GM21423 (cell line): ENCODE data around the gene SCCPDH.
"Not testable (repeated sequence)": the region's sequence is repeated elsewhere in the genome, so short reads cannot be mapped to it uniquely, and the experiment has no call there.

ENCODE experiments used
- ATAC-seq: cut with Tn5 transposase; IDR thresholded peaks from one replicate; pipeline ENCODE4 v1.9.1; 2021; ENCODE audit warnings: mild to moderate bottlenecking, moderate library complexity; ENCODE audit not compliant: unreplicated experiment

The SCCPDH gene

DNA sequence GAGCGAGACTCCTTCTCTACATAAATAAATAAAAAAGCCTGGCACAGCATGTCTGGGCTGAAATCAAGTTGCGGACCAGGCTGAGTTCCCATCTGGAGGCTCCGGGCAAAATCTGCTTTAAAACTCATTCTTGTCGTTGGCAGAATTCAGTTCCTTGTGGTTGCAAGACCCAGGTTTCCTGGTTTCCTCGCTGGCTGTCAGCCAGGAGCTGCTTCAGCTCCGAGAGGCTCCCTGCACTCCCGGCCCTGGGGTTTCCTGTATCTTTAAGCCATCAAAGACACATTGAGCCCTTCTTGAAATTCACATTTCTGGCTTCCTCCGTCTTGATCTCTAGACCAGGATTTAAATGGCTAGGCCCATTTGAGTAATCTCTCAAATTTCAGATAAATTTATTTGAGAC is 20.6 kb upstream of the SCCPDH start:
- no peak for ATAC-seq

DNA sequence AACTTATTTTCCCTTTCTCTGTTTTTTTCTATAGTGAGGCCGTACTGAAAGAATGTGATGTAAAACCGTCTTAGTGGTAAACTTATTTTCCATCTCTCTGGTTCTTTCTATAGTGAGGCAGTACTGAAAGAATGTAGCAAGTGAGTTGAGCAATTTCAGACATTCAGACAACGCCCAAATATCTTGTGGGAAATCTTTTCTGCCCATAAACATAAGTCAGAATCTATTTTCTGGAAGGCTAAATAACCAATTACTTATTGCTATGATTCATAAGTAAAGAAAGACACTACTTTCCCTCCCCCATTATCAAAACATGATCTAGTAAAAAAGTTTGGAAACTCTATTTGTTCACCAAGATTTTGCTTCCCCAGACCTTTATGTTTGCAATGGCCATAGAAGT is 18.8 kb upstream of the SCCPDH start:
- ATAC-seq = no peak

DNA sequence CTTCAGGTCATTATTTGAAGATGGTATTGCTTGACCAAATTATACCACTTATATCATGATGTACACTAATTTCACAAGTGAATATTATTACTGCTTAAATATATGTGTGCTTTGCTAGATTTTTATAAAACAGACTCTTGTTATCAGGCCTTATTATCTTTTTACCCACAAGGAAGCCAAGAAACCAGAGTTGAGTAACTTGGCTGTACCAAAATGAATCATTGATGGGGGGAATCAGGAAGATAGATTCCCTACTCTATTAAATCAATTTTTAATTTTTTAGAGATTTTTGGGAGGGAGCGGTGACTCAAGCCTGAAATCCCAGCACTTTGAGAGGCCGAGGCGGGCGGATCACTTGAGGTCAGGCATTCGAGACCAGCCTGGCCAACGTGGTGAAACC is 16.0 kb upstream of the SCCPDH start:
- no peak for ATAC-seq

DNA sequence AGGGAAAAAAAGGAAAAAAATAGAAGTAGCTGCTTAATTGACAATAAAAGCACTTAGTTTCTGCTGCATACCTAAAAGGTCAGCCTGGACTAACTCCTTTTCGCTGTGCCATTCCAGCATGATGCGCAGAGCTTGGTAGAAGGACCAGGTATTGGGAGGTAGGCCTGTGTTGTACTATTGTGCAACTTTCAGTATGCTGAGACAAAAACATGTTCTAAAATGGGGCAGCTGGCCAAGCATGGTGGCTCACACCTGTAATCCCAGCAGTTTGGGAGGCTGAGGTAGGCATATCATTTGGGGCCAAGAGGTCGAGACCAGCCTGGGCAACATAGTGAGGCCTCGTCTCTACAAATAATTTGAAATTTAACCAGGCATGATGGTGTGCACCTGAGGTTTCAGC is 15.0 kb upstream of the SCCPDH start:
- ATAC-seq = no peak

DNA sequence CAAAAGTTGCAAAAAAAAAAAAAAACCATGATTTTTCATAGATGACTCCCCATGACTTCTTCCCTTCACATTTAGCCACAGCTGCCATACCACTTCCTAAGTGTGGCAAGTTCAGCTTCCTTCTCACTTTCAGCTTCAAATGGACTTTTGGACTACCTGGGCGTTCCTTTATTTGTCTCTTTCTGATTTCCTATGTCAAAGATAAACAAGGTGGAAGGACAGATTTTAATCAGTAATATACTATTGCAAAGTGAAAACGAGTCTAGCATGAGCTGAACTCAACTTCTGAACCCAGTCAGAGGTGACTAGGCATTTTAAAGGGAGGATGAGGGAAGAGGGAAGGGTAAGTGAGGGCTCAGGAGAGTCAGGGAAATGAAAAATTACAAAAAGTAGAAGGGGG is 14.4 kb upstream of the SCCPDH start:
- no peak for ATAC-seq

DNA sequence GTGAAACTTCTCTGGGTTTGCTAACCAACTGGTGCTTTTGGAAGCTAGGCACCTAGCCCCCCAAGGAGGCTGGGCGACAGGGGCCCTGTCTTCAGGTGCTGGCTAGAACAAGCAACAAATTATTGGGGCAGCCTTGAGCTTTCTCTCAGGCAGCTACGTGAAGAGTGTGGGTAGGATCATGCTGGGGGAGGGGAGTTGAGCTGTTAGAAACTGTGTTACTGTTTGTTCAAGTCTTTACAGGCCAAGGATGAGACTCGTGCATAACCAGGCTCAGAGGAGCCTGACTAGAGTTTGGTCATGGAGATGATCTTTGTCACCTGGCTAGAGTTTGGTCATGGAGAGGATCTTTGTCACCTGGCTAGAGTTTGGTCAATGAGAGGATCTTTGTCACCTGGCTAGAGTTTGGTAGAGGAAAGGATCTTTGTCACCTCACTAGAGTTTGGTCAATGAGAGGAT is 12.6 kb upstream of the SCCPDH start:
- ATAC-seq = no peak

DNA sequence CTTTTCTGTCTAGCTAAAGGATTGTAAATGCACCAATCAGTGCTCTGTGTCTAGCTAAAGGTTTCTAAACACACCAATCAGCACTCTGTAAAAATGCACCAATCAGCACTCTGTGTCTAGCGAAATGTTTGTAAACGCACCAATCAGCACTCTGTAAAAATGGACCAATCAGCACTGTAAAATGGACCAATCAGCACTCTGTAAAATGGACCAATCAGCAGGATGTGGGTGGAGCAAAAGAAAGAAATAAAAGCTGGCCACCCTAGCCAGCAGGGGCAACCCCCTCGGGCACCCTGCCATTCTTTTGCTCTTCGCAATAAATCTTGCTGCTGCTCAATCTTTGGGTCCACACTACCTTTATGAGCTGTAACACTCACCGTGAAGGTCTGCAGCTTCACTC is 11.8 kb upstream of the SCCPDH start:
- ATAC-seq = not testable (repeated sequence)

DNA sequence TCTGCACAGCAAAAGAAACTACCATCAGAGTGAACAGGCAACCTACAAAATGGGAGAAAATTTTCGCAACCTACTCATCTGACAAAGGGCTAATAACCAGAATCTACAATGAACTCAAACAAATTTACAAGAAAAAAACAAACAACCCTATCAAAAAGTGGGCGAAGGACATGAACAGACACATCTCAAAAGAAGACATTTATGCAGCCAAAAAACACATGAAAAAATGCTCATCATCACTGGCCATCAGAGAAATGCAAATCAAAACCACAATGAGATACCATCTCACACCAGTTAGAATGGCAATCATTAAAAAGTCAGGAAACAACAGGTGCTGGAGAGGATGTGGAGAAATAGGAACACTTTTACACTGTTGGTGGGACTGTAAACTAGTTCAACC is 4.8 kb upstream of the SCCPDH start:
- not testable (repeated sequence) for ATAC-seq

DNA sequence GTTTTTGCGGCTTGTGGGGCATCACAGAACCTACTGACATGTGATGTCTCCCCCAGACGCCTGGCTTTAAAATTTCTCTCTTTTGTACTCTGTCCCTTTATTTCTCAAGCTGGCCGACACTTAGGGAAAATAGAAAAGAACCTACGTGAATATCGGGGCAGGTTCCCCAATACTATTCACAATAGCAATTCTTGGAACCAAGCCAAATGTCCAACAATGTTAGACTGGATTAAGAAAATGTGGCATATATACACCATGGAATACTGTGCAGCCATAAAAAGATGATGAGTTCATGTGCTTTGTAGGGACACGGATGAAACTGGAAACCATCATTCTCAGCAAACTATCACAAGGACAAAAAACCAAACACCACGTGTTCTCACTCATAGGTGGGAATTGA is 3.4 kb upstream of the SCCPDH start:
- not testable (repeated sequence) for ATAC-seq

DNA sequence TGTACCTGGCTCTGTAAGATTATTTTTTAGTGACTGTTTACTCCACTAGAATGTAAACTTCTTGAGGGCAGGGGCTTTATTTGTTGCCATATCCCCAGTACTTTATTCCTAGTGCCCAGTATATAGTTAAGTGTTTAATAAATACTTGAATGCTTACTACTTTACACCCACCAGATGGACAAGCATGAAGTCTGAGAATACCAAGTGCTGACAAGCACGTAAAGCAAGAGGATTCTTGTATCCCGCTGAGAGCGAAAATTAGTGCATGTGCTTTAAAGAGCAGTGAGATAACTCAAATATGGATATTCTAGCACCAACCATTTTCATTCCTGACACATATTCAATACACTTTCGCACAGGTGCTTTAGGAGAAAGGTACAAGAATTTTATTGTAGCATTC is 1.5 kb upstream of the SCCPDH start:
- no peak for ATAC-seq

DNA sequence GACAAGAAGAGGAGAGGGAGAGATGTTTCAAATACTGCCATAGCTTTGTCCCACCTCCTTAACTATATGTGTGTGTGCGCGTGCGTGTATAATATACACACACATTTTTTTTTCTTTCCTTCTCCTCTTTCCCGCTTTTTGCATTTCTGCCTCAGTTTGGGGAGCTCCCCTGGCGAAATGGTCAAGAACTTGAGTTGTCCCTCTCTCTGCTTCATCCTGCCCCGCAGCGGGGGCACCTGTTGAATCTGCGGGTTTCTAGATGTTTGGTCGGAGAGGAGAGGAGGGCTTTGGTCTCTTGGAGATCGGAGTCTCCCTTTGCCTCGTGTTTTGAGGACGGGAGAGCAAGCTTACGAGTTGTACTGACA is 504 bp downstream of the SCCPDH start:
- ATAC-seq = peak; percentile 17

DNA sequence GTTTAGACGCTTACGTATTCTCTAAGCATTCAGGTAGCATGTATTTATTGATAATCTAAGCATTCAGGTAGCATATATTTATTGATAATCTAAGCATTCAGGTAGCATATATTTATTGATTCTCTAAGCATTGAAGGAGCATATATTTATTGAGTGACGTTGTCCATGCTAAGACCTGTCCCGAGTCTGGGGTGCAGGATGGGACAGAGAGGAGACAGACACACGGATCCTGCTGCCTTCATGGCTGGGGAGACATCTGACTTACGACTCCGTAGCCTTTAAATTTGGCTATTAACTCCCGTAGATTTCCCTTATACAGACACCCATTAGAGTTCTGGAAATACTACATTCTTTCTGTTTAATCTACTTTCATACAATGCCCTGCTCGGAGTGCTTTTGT is 982 bp downstream of the SCCPDH start:
- no peak for ATAC-seq

DNA sequence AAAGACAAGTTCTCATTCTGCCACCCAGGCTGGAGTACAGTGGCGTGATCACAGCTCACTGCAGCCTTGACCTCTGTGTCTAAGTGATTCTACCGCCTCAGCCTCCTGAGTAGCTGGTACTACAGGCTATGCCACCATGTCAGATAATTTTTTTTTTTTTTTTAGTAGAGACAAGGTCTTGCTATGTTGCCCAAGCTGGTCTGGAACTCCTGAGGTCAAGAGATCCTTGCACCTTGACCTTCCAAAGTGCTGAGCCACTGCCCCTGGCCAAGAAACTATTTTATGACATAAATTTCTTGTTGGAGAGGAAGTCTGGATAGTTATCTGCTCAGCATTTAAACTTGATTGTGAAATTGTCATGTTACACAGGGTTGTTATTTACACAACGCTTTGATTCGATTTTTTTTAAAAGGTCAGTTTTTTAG is 2.1 kb downstream of the SCCPDH start:
- ATAC-seq = no peak

DNA sequence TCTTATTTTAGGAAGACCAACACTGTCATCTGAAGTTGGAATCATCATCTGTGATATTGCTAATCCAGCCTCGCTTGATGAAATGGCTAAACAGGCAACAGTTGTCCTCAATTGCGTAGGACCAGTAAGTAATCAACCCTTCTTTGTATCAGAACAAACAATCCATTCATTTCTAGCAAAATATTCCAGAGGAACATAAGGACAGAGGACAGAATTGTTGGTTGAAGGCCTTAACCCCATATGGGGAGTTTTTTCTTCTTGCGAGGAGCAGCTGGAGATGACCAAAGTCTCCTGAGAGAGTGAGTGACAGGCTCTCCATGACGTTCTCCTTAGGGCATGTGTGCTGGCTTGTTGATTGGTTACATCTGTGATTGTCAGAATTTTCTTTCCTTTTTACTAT is 2.7 kb downstream of the SCCPDH start:
- no peak for ATAC-seq

DNA sequence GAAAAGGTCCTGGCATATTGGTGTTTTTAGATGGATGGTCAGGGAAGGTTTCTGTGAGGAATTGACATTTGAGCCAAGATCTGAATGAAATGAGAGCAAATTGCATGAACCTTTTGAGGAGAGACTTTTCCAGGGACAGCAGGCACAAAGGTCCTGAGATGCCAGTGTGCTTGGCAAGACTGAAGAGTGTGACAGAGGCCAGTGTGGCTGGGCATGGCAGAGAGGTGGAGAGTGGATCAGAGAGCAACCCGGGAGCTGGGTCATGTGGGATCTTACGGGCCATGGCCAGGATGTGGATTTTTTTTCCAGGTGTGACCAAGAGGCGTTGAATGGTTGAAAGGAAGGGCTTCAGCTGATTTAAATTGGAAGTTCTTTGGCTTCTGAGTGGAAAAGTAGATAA is 3.4 kb downstream of the SCCPDH start:
- no peak for ATAC-seq

DNA sequence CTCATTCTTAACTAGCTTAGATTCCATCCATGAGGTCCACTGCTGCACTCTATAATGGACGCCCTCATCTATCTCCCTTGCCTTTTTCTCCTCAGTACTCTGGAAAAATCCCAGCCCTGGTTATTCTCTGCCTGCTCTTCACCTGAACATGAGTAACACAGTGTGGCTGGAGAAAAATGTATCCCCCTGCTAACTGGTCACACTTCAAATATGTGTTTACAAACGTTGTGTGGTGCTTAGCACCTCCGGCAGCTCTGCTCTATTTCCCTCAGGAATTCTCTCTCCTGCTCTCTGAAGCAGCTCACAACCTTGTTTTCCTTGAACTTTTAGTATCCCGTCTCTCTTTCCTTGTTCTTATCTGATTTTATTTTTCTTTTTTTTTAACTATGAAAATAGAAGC is 4.1 kb downstream of the SCCPDH start:
- ATAC-seq = no peak

DNA sequence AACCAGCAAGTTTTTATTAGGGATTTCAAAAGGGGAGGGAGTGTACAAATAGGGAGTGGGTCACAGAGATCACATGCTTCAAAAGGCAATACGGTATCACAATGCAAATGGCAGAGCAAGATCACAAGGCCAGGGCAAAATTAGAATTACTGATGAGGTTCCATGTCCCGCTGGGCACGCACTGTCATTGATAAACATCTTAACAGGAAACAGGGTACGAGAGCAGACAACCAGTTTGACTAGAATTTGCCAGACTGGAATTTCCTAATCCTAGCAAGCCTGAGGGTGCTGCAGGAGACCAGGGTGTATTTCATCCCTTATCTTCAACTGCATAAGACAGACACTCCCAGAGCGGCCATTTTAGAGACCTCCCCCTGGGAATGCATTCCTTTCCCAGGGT is 4.8 kb downstream of the SCCPDH start:
- ATAC-seq = not testable (repeated sequence)

DNA sequence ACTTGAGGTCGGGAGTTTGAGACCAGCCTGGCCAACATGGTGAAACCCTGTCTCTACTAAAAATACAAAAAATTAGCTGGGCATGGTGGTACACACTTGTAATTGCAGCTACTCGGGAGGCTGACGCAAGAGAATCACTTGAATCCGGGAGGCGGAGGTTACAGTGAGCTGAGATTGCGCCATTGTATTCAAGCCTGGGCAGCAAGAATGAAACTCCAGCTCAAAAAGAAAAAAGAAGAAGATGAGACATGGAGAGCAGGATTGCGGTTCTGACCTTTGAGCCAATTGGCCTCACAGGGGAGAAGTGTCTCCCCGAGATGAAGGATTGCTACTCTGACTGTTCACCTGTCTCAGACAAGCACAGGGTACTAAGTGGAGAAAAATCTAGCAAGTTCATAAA is 6.6 kb downstream of the SCCPDH start:
- no peak for ATAC-seq

DNA sequence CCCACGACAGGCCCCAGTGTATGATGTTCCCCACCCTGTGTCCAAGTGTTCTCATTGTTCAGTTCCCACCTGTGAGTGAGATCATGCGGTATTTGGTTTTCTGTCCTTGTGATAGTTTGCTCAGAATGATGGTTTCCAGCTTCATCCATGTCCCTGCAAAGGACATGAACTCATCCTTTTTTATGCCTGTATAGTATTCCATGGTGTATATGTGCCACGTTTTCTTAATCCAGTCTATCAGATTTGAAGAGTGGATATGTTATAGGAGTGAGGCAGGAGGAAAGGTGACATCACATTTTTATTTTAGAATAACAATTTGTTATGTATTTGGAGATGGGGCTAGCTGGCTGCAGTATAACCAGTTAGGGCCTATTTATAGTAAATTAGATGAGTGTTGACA is 7.7 kb downstream of the SCCPDH start:
- ATAC-seq = not testable (repeated sequence)

DNA sequence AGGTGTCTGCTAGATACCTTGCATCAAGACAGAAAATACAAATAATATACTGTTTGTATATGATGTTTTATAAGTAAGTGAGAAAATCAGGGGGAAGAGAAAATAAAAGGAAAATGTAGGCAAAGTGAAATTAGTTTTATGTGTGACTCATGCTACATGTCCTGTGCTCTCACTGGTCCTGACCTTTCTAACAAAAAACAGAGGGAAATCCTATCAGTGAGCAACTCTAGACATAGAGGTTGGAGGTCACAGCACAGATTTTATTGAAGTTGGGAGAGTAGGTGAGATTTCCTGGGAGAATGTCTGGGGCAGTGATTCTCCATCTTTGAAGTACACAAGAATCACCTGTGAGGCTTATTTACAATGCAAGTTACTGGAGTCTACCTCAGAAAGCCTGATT is 9.5 kb downstream of the SCCPDH start:
- no peak for ATAC-seq

DNA sequence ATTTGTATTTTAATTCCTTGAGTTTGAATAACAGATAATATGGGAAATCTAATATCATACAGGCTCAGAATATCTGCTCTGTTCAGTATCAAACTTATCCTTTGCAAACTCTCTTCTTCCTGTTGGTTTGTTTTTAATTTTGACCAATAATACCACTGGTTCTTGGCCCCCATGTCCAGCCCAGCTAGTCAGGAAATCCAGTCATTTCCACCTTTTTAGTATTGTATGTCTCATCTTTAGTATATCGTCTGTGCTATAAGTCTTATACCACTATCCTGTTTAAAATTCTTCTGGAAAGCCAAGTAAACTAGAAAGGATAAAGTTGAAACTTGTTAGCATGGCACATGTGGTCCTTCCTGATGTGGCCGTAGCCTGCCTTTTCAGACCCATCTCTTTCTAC is 10.7 kb downstream of the SCCPDH start:
- ATAC-seq = no peak

DNA sequence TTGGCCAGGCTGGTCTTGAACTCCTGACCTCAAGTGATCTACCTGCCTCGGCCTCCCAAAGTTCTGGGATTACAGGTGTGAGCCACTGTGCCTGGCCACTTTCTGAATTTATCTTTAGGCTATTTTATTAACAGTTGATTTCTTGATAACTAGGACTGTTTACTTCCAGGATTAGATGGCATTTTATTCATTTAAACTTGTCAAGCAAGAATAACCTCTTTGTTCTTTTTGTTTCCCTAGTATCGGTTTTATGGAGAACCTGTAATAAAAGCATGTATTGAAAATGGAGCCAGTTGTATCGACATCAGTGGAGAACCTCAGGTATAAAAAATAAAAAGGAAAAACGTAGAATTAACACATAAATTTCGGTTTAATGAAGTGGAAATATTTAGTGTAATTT is 11.5 kb downstream of the SCCPDH start:
- ATAC-seq = no peak

DNA sequence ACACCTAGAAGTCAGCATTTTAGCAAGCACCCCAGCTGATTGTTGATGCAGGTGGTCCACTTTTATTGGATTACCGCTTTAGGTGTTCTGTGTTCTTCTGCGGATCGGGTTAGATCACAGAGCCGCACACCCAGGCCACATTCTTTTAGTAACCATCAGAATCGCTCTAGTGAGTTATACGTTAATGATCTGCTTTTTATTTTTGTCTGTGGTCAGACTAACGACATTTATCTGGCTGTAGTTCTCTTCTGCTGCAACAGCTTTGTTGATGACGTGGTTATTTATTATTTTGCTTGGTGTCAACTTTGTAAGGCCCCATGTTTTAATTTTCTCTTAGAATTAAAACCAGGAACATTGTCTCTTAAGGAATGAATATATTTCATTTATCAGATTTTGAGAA is 18.2 kb downstream of the SCCPDH start:
- ATAC-seq = no peak

DNA sequence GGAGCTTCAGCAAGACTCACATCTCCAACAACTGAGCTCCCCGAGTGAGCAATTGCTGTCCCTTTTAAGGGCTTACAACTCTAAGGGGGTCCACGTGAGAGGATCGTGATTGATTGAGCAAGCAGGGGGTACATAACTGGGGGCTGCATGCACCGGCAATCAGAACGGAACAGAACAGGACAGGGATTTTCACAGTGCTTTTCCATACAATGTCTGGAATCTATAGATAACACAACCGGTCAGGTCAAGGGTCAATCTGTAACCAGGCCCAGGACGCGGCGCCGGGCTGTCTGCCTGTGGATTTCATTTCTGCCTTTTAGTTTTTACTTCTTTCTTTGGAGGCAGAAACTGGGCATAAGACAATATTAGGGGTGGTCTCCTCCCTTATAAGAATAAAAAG is 21.9 kb downstream of the SCCPDH start:
- ATAC-seq = not testable (repeated sequence)
